Measurements from ENCODE around the gene SYNE2. TPM values are rescaled to one million over a fixed set of nuclear protein-coding genes. Genes with fewer than 3 reads are reported as not detected.

Gene SYNE2
- total and polyA plus RNA-seq, 2 donors (not counting 1 experiment from before 2014, with no cell fraction given) = 3.1 to 15.4 TPM

GRCh38 chr14:64247195-64247594 lies 394.4 kb downstream of the SYNE2 start:
- H3K27ac ChIP-seq (ENCODE audit: insufficient read depth, low read length) = no peak overlapping the region
- H3K9me3 ChIP-seq (ENCODE audit: control insufficient read depth, insufficient read depth, low read depth, low read length) = no peaks in the 10 kb centered on the region
- no peak overlapping the region for H3K9ac ChIP-seq (ENCODE audit: insufficient read depth, low read length)
- H3K36me3 ChIP-seq (ENCODE audit: control insufficient read depth, insufficient read depth, low read length) = no peaks in the 10 kb centered on the region
- no peak overlapping the region for H2AFZ ChIP-seq (ENCODE audit: low read length)
- no peaks in the 10 kb centered on the region for H3K79me2 ChIP-seq (ENCODE audit: control insufficient read depth, insufficient read depth, low read length)
- no peak for TF ChIP-seq EZH2 (IDR thresholded peaks at IDR 0.05; ENCODE audit: low read length, missing control alignments)
- no peak for TF ChIP-seq CTCF (conservative IDR thresholded peaks at IDR 0.05 in 1 of 2, IDR thresholded peaks at IDR 0.05 in 1 of 2; ENCODE audit: low read depth in 1 of 2, low read length in 2 of 2)
- H3K27me3 ChIP-seq (ENCODE audit: control insufficient read depth, insufficient read depth, low read length) = no peaks in the 10 kb centered on the region
- H3K4me1 ChIP-seq (ENCODE audit: control insufficient read depth, extremely low read depth, insufficient read depth, low read length) = no peaks in the 10 kb centered on the region
- no peak overlapping the region for H3K4me3 ChIP-seq (replicated peaks in 1 of 4; ENCODE audit: control extremely low read depth in 1 of 4, insufficient read depth in 1 of 4, low read depth in 3 of 4, low read length in 4 of 4)
- H4K20me1 ChIP-seq (ENCODE audit: control insufficient read depth, extremely low read depth, insufficient read depth, low read length) = no peaks in the 10 kb centered on the region
- DNase-seq (ENCODE audit: low read depth in 2 of 2) = no peak
- H3K4me2 ChIP-seq (ENCODE audit: extremely low read depth, insufficient read depth, low read length) = no peak overlapping the region

- Histone ChIP-seq H3K36me3 (ENCODE audit: control insufficient read depth, insufficient read depth, low read length) (no peaks in the 10 kb centered on the region), H4K20me1 (ENCODE audit: control insufficient read depth, extremely low read depth, insufficient read depth, low read length) (no peaks in the 10 kb centered on the region), H2AFZ (ENCODE audit: low read length) (no peak overlapping the region), H3K4me2 (ENCODE audit: extremely low read depth, insufficient read depth, low read length) (no peak overlapping the region), H3K9ac (ENCODE audit: insufficient read depth, low read length) (no peak overlapping the region), H3K9me3 (ENCODE audit: control insufficient read depth, insufficient read depth, low read depth, low read length) (no peaks in the 10 kb centered on the region), H3K27me3 (ENCODE audit: control insufficient read depth, insufficient read depth, low read length) (no peaks in the 10 kb centered on the region), H3K4me1 (ENCODE audit: control insufficient read depth, extremely low read depth, insufficient read depth, low read length) (no peaks in the 10 kb centered on the region), H3K27ac (ENCODE audit: insufficient read depth, low read length) (no peak overlapping the region), H3K4me3 (replicated peaks in 1 of 4; ENCODE audit: control extremely low read depth in 1 of 4, insufficient read depth in 1 of 4, low read depth in 3 of 4, low read length in 4 of 4) (no peak overlapping the region), H3K79me2 (ENCODE audit: control insufficient read depth, insufficient read depth, low read length) (no peaks in the 10 kb centered on the region)
- DNase-seq (ENCODE audit: low read depth in 2 of 2) = no peak
- TF ChIP-seq CTCF (conservative IDR thresholded peaks at IDR 0.05 in 1 of 2, IDR thresholded peaks at IDR 0.05 in 1 of 2; ENCODE audit: low read depth in 1 of 2, low read length in 2 of 2) (no peak), EZH2 (IDR thresholded peaks at IDR 0.05; ENCODE audit: low read length, missing control alignments) (no peak)
These were observed 395.9 kb downstream of the SYNE2 start for GRCh38 chr14:64248689-64249088.

- Histone ChIP-seq H3K27me3 (ENCODE audit: control insufficient read depth, insufficient read depth, low read length) (no peaks in the 10 kb centered on the region), H3K4me3 (replicated peaks in 1 of 4; ENCODE audit: control extremely low read depth in 1 of 4, insufficient read depth in 1 of 4, low read depth in 3 of 4, low read length in 4 of 4) (no peak overlapping the region), H2AFZ (ENCODE audit: low read length) (no peak overlapping the region), H4K20me1 (ENCODE audit: control insufficient read depth, extremely low read depth, insufficient read depth, low read length) (no peaks in the 10 kb centered on the region), H3K79me2 (ENCODE audit: control insufficient read depth, insufficient read depth, low read length) (no peaks in the 10 kb centered on the region), H3K9ac (ENCODE audit: insufficient read depth, low read length) (no peak overlapping the region), H3K9me3 (ENCODE audit: control insufficient read depth, insufficient read depth, low read depth, low read length) (no peaks in the 10 kb centered on the region), H3K4me1 (ENCODE audit: control insufficient read depth, extremely low read depth, insufficient read depth, low read length) (peaks cover 5% of the 10 kb centered on the region), H3K27ac (ENCODE audit: insufficient read depth, low read length) (no peak overlapping the region), H3K36me3 (ENCODE audit: control insufficient read depth, insufficient read depth, low read length) (no peaks in the 10 kb centered on the region), H3K4me2 (ENCODE audit: extremely low read depth, insufficient read depth, low read length) (no peak overlapping the region)
- TF ChIP-seq CTCF (conservative IDR thresholded peaks at IDR 0.05 in 1 of 2, IDR thresholded peaks at IDR 0.05 in 1 of 2; ENCODE audit: low read depth in 1 of 2, low read length in 2 of 2) (no peak), EZH2 (IDR thresholded peaks at IDR 0.05; ENCODE audit: low read length, missing control alignments) (no peak)
- DNase-seq (ENCODE audit: low read depth in 2 of 2) = no peak
These were observed 396.6 kb downstream of the SYNE2 start for GRCh38 chr14:64249363-64249762.

All from fibroblast of lung (primary cell).